Stimulated activated CD4-positive, alpha-beta T cell treated with anti-CD3 and anti-CD28 coated beads, Interleukin-15, amount 100 ng/mL, for 48 hours (primary cell): ENCODE data around the gene AGO4.
"Not testable (repeated sequence)": the region's sequence is repeated elsewhere in the genome, so short reads cannot be mapped to it uniquely, and the experiment has no call there.

Experiments
- DNase-seq, 2 donors: peaks; one replicate each; pipeline ENCODE4 v3.0.0-alpha.2; 2020; ENCODE audit warnings: low read depth in 2 of 2

Gene AGO4

GRCh38 chr1:35810096-35810881 lies 2.5 kb downstream of the AGO4 start:
- no peak for DNase-seq

GRCh38 chr1:35812754-35813153 lies 4.9 kb downstream of the AGO4 start:
- DNase-seq, result not testable (repeated sequence)

- no peak for DNase-seq
Measured at GRCh38 chr1:35825255-35825654, 17.4 kb downstream of the AGO4 start.

GRCh38 chr1:35832276-35832905 lies 24.6 kb downstream of the AGO4 start:
- no peak for DNase-seq

GRCh38 chr1:35833395-35833794 lies 25.6 kb downstream of the AGO4 start:
- DNase-seq, result no peak

GRCh38 chr1:35834218-35834617 lies 26.4 kb downstream of the AGO4 start:
- DNase-seq, result no peak

GRCh38 chr1:35835398-35835797 lies 27.6 kb downstream of the AGO4 start:
- no peak for DNase-seq

GRCh38 chr1:35836734-35837133 lies 28.9 kb downstream of the AGO4 start:
- DNase-seq, result no peak

- no peak for DNase-seq
Measured at GRCh38 chr1:35838693-35839245, 31.0 kb downstream of the AGO4 start.

GRCh38 chr1:35844826-35845225 lies 37.0 kb downstream of the AGO4 start:
- no peak for DNase-seq

GRCh38 chr1:35845766-35846165 lies 38.0 kb downstream of the AGO4 start:
- DNase-seq, result no peak

GRCh38 chr1:35847935-35848565 lies 40.2 kb downstream of the AGO4 start:
- DNase-seq, result no peak

- no peak for DNase-seq
Measured at GRCh38 chr1:35850051-35850450, 42.2 kb downstream of the AGO4 start.

GRCh38 chr1:35850716-35851115 lies 42.9 kb downstream of the AGO4 start:
- DNase-seq, result no peak

- no peak for DNase-seq
Measured at GRCh38 chr1:35851132-35851869, 43.5 kb downstream of the AGO4 start.

GRCh38 chr1:35852241-35852640 lies 44.4 kb downstream of the AGO4 start:
- no peak for DNase-seq

GRCh38 chr1:35854989-35855700 lies 47.3 kb downstream of the AGO4 start:
- DNase-seq, result no peak

- DNase-seq, result no peak
Measured at GRCh38 chr1:35856964-35857363, 49.1 kb downstream of the AGO4 start.

GRCh38 chr1:35857830-35858229 lies 50.0 kb downstream of the AGO4 start:
- DNase-seq, result no peak

GRCh38 chr1:35860696-35861095 lies 52.9 kb downstream of the AGO4 start:
- no peak for DNase-seq

- no peak for DNase-seq
Measured at GRCh38 chr1:35863136-35863535, 55.3 kb downstream of the AGO4 start.
